Measurements from ENCODE around the gene FNDC7.
"Not testable (repeated sequence)": the region's sequence is repeated elsewhere in the genome, so short reads cannot be mapped to it uniquely, and the experiment has no call there.

Gene FNDC7

GRCh38 chr1:108695535-108695934 lies 17.2 kb upstream of the FNDC7 start:
- no peak for DNase-seq (ENCODE audit: low read depth in 2 of 2)

- DNase-seq (ENCODE audit: low read depth in 2 of 2): no peak
Observed at GRCh38 chr1:108699375-108700332, 13.1 kb upstream of the FNDC7 start.

- no peak for DNase-seq (ENCODE audit: low read depth in 2 of 2)
Observed at GRCh38 chr1:108701176-108701849, 11.4 kb upstream of the FNDC7 start.

GRCh38 chr1:108702109-108702508 lies 10.6 kb upstream of the FNDC7 start:
- DNase-seq (ENCODE audit: low read depth in 2 of 2): not testable (repeated sequence)

GRCh38 chr1:108703939-108704338 lies 8.8 kb upstream of the FNDC7 start:
- DNase-seq (ENCODE audit: low read depth in 2 of 2): no peak

- DNase-seq (ENCODE audit: low read depth in 2 of 2): no peak
Observed at GRCh38 chr1:108704496-108704895, 8.2 kb upstream of the FNDC7 start.

GRCh38 chr1:108706643-108707042 lies 6.1 kb upstream of the FNDC7 start:
- no peak for DNase-seq (ENCODE audit: low read depth in 2 of 2)

- DNase-seq (ENCODE audit: low read depth in 2 of 2): peak; percentile 44 to 49
Observed at GRCh38 chr1:108708691-108709660, 3.7 kb upstream of the FNDC7 start.

GRCh38 chr1:108715932-108716331 lies 3.2 kb downstream of the FNDC7 start:
- no peak for DNase-seq (ENCODE audit: low read depth in 2 of 2)

GRCh38 chr1:108716437-108717230 lies 3.9 kb downstream of the FNDC7 start:
- DNase-seq (ENCODE audit: low read depth in 2 of 2): no peak

- no peak for DNase-seq (ENCODE audit: low read depth in 2 of 2)
Observed at GRCh38 chr1:108717774-108718316, 5.1 kb downstream of the FNDC7 start.

- DNase-seq (ENCODE audit: low read depth in 2 of 2): no peak
Observed at GRCh38 chr1:108718927-108719655, 6.4 kb downstream of the FNDC7 start.

- DNase-seq (ENCODE audit: low read depth in 2 of 2): no peak
Observed at GRCh38 chr1:108719656-108720435, 7.1 kb downstream of the FNDC7 start.

GRCh38 chr1:108722292-108722691 lies 9.6 kb downstream of the FNDC7 start:
- DNase-seq (ENCODE audit: low read depth in 2 of 2): no peak

GRCh38 chr1:108725906-108726305 lies 13.2 kb downstream of the FNDC7 start:
- no peak for DNase-seq (ENCODE audit: low read depth in 2 of 2)

GRCh38 chr1:108728327-108728923 lies 15.7 kb downstream of the FNDC7 start:
- no peak for DNase-seq (ENCODE audit: low read depth in 2 of 2)

- no peak for DNase-seq (ENCODE audit: low read depth in 2 of 2)
Observed at GRCh38 chr1:108729481-108729880, 16.8 kb downstream of the FNDC7 start.

- no peak for DNase-seq (ENCODE audit: low read depth in 2 of 2)
Observed at GRCh38 chr1:108732398-108732797, 19.7 kb downstream of the FNDC7 start.
